Activated CD4-positive, alpha-beta memory T cell treated with anti-CD3 and anti-CD28 coated beads, Interleukin-2, amount 10 ng/mL, durations not matched to agents 7 days and 5 days (primary cell): Measurements from ENCODE around the gene ATP8A1. TPM values are rescaled to one million over a fixed set of nuclear protein-coding genes. Genes with fewer than 3 reads are reported as not detected.
"Not testable (repeated sequence)": the region's sequence is repeated elsewhere in the genome, so short reads cannot be mapped to it uniquely, and the experiment has no call there.

Source experiments
- CTCF ChIA-PET: fragments of 350-600 bp; sonication (Branson Sonifier 250); formaldehyde crosslinking; loops from one replicate; lab custom pipeline; 2021; ENCODE audit warnings: antibody characterized with exemption, inconsistent platforms; lab: Charles Lee
- POLR2A ChIA-PET: fragments of 350-600 bp; sonication (Branson Sonifier 250); formaldehyde crosslinking; loops from one replicate; lab custom pipeline; 2021; ENCODE audit warnings: antibody characterized with exemption; lab: Charles Lee
- DNase-seq: peaks from one replicate; pipeline ENCODE4 v3.0.0-alpha.2; 2020
- H3K27ac Mint-ChIP-seq: one replicate; pipeline ENCODE4 v1.8.0; 2021; ENCODE audit warnings: mild to moderate bottlenecking, mixed read lengths
- H3K27me3 Mint-ChIP-seq: one replicate; pipeline ENCODE4 v1.8.0; 2021; ENCODE audit warnings: mixed read lengths
- H3K36me3 Mint-ChIP-seq: one replicate; pipeline ENCODE4 v1.8.0; 2021; ENCODE audit warnings: low read depth, mixed read lengths
- H3K4me1 Mint-ChIP-seq: one replicate; pipeline ENCODE4 v1.8.0; 2021; ENCODE audit warnings: mixed read lengths
- H3K4me3 Mint-ChIP-seq: one replicate; pipeline ENCODE4 v1.8.0; 2021; ENCODE audit warnings: mild to moderate bottlenecking, mixed read lengths
- H3K9me3 Mint-ChIP-seq: one replicate; pipeline ENCODE4 v1.8.0; 2021; ENCODE audit warnings: mixed read lengths
- total RNA-seq, 2 experiments: library from RNA; stranded (reverse); gene quantifications; one replicate each; pipeline ENCODE4 v1.2.3, GENCODE V29; 2021

ATP8A1 gene
- total RNA-seq, 2 experiments from 2014 or later: 18.7 to 19.8 TPM

DNA sequence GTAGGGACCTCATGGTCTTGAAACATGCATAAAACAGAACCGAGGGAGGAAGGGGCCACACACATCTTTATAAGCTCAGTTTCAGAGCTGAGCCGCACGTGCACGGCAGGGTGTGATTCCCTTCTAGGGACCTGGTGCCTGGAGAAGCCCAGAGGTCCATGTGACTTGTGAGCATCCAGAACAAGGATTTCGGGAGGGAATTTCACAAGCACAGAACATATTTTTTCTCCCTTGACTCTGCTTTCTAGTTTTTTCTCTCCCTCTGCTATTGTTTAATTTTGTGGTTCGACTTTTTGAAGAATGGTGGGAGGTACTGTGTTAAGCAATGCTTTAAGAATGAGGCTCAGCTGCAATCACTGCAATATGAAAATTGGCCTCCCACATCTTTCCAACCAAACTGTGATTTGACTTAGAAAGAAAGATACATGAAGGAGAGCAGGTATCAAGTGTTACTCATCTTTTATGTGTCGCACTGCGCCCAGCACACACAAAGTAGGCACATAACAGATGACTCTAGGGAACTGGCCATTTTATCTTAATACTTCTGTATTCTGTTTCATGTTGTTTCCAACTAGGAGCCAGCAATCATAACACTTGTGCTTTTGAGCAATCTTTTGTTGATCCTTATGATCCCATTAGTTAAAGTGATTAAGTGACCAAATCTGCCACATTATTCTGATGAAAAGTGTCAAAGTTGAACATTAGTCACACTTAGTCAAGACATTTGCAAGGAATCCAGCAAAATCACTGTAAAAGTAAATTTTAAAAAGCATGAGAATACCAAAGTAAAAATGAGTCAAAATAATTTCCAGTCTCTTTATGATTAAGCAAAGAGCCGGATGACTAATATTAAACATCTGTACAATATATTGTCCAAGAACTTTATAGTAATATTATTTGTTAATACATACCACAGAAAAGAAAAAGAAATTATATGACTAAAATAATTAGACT lies 173.2 kb downstream of the ATP8A1 start:
- POLR2A ChIA-PET: no interaction called here
- H3K36me3 Mint-ChIP-seq: no peaks in the 10 kb centered on the region

DNA sequence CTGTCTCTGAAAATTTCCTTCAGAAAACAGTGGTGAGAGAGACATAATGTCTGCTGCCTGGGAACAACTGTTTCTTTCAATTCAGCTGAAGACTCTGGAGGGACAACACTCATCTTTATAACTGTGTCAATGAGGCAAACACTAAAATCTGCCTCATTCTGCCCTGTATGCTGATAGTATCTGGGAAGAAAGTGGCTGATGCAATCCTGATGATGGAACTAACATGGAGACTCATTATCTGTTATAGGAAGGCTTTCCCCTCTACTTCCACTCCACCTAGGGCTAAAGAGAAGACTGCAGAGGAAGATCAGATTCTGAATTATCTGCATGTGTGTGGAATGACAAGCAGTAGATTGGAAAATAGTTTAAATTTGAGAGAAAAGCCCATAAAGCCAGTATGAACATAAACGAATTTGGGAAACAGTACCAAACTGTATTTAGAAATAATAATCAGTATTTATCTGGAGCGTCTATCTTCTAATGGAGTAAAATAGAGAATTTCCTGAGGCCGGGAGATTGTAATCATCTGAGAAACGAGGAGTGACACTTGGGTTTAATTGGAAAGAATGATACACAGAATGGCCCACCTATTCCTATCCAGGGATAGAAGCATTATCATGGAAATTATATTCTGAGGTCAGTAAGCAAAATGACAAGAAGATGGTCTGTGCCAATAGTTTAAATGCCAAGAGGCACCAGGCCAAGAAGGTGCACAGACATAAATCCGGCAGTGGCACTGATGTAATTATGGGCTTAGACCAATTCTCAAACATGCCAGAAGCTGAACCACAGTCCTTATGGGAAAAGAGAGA lies 174.2 kb downstream of the ATP8A1 start:
- DNase-seq: no peak
- Mint-ChIP-seq H3K4me3 (no peak overlapping the region), H3K9me3 (no peaks in the 10 kb centered on the region), H3K4me1 (no peaks in the 10 kb centered on the region), H3K27me3 (no peaks in the 10 kb centered on the region), H3K27ac (no peak overlapping the region), H3K36me3 (no peaks in the 10 kb centered on the region)
- POLR2A ChIA-PET: no interaction called here
- CTCF ChIA-PET: no interaction called here

More for the DNA sequence above, 173.2 kb downstream of the ATP8A1 start:
- Mint-ChIP-seq H3K9me3 (no peaks in the 10 kb centered on the region), H3K4me1 (peaks cover 5% of the 10 kb centered on the region), H3K4me3 (no peak overlapping the region), H3K27ac (no peak overlapping the region), H3K27me3 (no peaks in the 10 kb centered on the region)
- no peak for DNase-seq
- CTCF ChIA-PET: no interaction called here

DNA sequence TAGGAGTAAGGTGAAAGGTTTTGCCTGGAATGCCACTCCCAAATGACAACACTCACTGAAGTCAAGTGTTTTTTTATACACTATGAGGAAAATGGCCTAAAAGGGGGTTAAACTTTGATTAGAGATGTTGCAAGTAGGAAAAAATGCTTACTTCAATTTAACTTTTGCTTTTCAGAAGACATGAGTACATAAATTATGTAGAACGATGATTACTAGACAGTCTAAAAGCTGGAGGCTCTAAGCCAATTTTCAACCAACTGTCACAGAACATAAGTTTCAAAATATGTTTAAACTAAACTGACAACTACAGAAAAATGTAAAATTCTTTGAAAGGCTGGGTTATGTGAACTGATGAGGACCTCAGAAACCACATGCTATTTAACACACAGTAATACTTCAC lies 176.2 kb downstream of the ATP8A1 start:
- ChIA-PET POLR2A (no interaction called here), CTCF (no interaction called here)
- Mint-ChIP-seq H3K4me1 (no peaks in the 10 kb centered on the region), H3K9me3 (no peaks in the 10 kb centered on the region), H3K27me3 (no peaks in the 10 kb centered on the region), H3K4me3 (no peak overlapping the region), H3K27ac (no peak overlapping the region), H3K36me3 (no peaks in the 10 kb centered on the region)
- DNase-seq: no peak

DNA sequence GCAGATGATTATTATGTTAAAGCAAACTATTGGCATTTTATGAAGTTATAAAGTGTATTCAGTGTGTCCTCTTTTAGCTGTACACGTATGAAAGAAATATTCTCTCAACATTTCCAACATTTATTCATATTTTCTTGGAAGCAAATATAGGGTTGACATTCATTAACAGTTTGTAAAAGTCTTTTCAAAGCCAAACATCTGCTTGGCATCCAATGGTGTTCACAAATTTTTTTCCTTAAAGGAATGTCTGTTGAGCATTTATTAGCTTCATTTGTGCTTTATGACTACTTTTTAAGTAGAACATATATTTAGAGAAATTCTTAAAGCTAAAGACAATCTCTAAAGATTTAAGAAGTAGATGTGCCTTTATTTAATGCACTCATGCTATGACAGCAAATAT lies 176.6 kb downstream of the ATP8A1 start:
- ChIA-PET POLR2A (no interaction called here), CTCF (no interaction called here)
- no peak overlapping the region for H3K27ac Mint-ChIP-seq
- H3K36me3 Mint-ChIP-seq: no peaks in the 10 kb centered on the region
- H3K27me3 Mint-ChIP-seq: no peaks in the 10 kb centered on the region
- H3K9me3 Mint-ChIP-seq: no peaks in the 10 kb centered on the region
- H3K4me1 Mint-ChIP-seq: no peaks in the 10 kb centered on the region
- DNase-seq: no peak
- H3K4me3 Mint-ChIP-seq: no peak overlapping the region

DNA sequence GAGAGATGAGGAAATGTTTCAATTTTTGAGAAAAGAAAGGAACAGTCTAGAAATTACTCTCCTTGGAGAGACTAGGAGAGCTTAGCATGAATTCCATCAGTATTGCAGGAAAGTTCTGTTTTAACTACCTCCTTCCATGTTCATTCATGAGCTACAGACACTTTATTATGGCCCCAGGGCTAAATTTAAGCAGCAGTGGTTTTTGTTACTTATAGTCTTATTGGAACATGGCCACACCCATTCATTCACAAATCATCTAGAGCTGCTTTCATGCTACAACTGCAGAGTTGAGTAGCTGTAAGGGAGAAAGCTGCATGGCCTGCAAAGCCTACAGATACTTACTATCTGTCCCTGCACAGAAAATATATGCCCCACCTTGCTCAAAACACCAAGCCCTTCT lies 178.0 kb downstream of the ATP8A1 start:
- H3K27ac Mint-ChIP-seq: no peak overlapping the region

DNA sequence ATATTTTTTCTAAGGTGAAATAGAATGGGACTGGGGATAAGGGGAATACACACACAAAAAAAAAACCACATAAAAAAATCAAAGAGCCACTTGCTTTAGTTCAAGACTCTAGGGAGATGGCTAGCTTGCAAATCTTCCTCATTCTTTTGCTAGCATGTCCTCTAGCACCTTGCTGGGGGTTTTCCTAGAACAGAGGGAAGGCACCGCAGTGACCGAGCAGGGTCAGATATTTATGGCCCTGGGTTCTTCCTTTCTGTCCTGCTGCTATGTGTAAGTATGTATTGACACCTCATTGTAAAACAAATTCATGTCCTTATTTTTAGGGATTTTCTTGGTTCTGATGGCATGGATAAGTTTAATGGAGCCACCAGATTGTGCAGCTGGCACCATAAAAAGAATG lies 178.4 kb downstream of the ATP8A1 start:
- no peaks in the 10 kb centered on the region for H3K9me3 Mint-ChIP-seq
- ChIA-PET CTCF (interaction anchor here (1.3 kb wide), 1 partner anchor 20 kb away, joined by 3 read pairs; no protein-coding TSS in a partner anchor), POLR2A (no interaction called here)
- no peak for DNase-seq
- no peaks in the 10 kb centered on the region for H3K36me3 Mint-ChIP-seq
- no peaks in the 10 kb centered on the region for H3K27me3 Mint-ChIP-seq
- no peak overlapping the region for H3K27ac Mint-ChIP-seq
- no peak overlapping the region for H3K4me3 Mint-ChIP-seq
- H3K4me1 Mint-ChIP-seq: no peaks in the 10 kb centered on the region

More for the DNA sequence above, 178.0 kb downstream of the ATP8A1 start:
- ChIA-PET POLR2A (no interaction called here), CTCF (interaction anchor here (1.3 kb wide), 1 partner anchor 19 kb away, joined by 3 read pairs; no protein-coding TSS in a partner anchor)
- H3K36me3 Mint-ChIP-seq: no peaks in the 10 kb centered on the region
- no peak for DNase-seq
- H3K4me3 Mint-ChIP-seq: no peak overlapping the region
- H3K9me3 Mint-ChIP-seq: no peaks in the 10 kb centered on the region
- no peaks in the 10 kb centered on the region for H3K4me1 Mint-ChIP-seq
- H3K27me3 Mint-ChIP-seq: no peaks in the 10 kb centered on the region

DNA sequence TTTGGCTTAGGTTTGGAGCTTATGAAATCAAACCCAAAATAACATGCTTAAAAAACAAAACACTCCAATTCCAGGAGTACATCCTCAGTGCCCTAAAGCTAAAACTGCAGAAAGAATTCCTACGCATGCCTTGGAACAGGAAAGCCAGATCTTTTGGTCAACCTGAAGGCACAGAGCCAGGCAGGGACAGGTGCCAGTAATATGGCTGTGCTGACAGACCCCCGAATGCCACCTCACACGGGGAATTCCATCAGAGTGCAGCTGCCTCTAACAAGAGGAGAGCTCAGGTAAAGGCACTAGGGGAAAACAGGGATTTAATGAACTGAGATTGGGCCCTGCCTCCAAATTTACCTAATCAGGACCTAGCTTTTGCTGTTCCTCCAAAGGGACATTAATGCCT lies 182.5 kb downstream of the ATP8A1 start:
- no peaks in the 10 kb centered on the region for H3K36me3 Mint-ChIP-seq
- no peaks in the 10 kb centered on the region for H3K27me3 Mint-ChIP-seq
- no peak for DNase-seq
- ChIA-PET CTCF (interaction anchor here (1.0 kb wide), 1 partner anchor 45 kb away, joined by 3 read pairs; no protein-coding TSS in a partner anchor), POLR2A (no interaction called here)
- H3K9me3 Mint-ChIP-seq: no peaks in the 10 kb centered on the region
- H3K27ac Mint-ChIP-seq: no peak overlapping the region
- H3K4me1 Mint-ChIP-seq: no peaks in the 10 kb centered on the region
- no peak overlapping the region for H3K4me3 Mint-ChIP-seq

DNA sequence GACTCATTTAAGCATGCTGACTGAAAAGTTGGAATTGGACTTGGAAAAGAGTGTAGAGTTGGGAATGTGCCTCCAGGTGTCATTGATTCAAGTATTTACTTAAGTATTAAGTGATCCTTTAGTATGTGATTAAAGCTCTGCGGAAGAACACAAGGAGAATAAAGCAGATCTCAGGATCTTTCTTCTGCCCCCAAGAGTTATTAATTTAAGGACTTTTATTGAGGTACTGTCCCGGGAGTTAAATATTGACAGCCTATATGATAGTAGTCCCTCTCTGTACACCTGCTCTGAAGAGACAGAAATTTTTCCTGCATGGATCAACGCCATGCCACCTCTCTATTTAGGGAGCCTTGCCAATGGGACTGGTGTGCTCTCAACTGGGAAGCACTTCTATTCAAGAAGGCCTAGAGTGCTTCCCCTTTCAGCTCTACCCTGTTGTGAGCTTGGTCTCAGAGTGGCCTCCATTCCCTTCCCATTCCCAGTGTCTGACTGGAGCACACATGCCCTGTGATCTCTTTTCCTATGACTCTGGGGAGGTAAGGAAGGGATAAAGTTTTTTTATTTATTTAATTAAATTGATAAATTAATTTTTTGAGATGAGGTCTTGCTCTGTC lies 183.7 kb downstream of the ATP8A1 start:
- H3K4me3 Mint-ChIP-seq: no peak overlapping the region
- CTCF ChIA-PET: no interaction called here

DNA sequence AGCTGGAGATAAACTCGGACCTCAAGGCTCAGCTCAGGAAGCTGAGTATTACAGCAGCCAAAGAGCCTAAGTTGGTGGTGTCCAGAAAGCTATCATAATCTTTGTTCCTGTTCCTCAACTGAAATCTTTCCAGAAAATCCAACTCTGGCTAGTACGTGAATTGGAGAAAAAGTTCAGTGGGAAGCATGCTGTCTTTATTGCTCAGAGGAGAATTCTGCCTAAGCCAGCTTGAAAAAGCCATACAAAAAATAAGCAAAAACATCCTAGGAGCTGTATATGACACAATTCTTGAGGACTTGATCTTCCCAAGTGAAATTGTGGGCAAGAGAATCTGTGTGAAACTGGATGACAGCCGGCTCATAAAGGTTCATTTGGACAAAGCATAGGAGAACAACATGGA lies 185.0 kb downstream of the ATP8A1 start:
- H3K4me1 Mint-ChIP-seq: no peaks in the 10 kb centered on the region
- H3K9me3 Mint-ChIP-seq: no peaks in the 10 kb centered on the region
- no peak overlapping the region for H3K27ac Mint-ChIP-seq
- no peaks in the 10 kb centered on the region for H3K36me3 Mint-ChIP-seq
- CTCF ChIA-PET: no interaction called here
- H3K4me3 Mint-ChIP-seq: no peak overlapping the region
- no peak for DNase-seq
- H3K27me3 Mint-ChIP-seq: no peaks in the 10 kb centered on the region
- POLR2A ChIA-PET: no interaction called here

More for the DNA sequence above, 183.7 kb downstream of the ATP8A1 start:
- DNase-seq: no peak
- no peaks in the 10 kb centered on the region for H3K4me1 Mint-ChIP-seq
- H3K27ac Mint-ChIP-seq: no peak overlapping the region
- H3K9me3 Mint-ChIP-seq: no peaks in the 10 kb centered on the region
- H3K36me3 Mint-ChIP-seq: no peaks in the 10 kb centered on the region
- POLR2A ChIA-PET: no interaction called here
- no peaks in the 10 kb centered on the region for H3K27me3 Mint-ChIP-seq

DNA sequence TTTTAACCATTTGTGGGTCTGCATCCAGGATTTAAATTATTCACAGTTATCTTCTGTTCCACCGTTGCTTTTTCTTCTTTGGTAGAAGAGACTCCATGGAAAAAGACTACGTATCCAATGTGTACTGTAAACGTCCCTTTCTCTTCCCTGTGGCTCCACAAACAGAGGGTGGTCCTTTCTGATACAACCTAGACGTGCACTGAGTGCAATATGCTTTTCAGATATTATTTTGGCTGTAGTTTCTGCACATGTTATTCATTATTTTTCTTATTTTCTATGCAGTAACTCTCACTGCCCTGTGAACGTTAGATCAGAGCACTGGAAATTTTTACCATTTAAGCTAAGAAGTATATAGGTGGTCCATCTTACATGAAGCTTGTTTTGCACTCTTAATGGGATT lies 186.9 kb downstream of the ATP8A1 start:
- CTCF ChIA-PET: no interaction called here
- no peaks in the 10 kb centered on the region for H3K9me3 Mint-ChIP-seq
- no peak overlapping the region for H3K4me3 Mint-ChIP-seq
- H3K27me3 Mint-ChIP-seq: no peaks in the 10 kb centered on the region
- H3K36me3 Mint-ChIP-seq: no peaks in the 10 kb centered on the region
- no peak for DNase-seq
- POLR2A ChIA-PET: no interaction called here
- H3K4me1 Mint-ChIP-seq: no peaks in the 10 kb centered on the region
- H3K27ac Mint-ChIP-seq: no peak overlapping the region

DNA sequence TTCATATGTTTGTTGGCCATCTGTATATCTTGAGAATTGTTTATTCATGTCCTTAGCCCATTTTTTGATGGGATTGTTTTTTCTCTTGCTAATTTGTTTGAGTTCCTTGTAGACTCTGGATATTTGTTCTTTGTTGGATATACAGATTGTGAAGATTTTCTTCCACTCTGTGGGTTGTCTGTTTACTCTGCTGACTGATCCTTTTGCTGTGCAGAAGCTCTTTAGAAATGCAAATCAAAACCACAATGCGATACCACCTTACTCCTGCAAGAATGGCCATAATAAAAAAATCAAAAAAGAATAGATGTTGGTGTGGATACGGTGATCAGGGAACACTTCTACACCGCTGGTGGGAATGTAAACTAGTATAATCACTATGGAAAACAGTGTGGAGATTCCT lies 189.1 kb downstream of the ATP8A1 start:
- H3K27ac Mint-ChIP-seq, DNase-seq, CTCF ChIA-PET, H3K9me3 Mint-ChIP-seq, H3K4me1 Mint-ChIP-seq, H3K27me3 Mint-ChIP-seq, POLR2A ChIA-PET, H3K4me3 Mint-ChIP-seq: not testable (repeated sequence)
- H3K36me3 Mint-ChIP-seq: peaks cover 12% of the 10 kb centered on the region

DNA sequence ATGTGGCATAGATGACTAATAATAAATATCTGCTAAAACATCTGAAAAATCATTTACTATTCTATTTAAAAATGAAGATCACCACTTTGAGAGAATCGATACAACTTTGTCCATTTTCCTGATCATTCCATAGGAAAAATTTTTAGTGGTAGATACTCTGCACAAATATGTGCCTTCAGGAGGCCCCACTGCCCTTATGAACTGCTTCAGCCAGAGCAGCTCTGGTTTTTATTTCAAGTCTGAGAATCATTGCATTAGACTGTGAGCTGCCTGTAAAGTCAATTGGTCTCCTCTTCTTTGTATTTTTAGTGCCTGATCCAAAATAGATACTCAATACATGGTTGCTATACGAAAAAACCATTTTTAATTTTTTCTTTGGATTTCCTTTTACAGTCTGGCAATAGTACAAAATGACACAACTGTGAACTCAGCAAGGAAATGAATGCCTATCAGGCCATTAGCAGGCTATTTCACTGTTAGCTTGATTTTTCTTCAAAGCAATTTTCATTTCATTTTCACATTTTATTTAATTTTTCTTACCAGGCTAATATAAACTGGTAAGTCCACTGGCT lies 190.5 kb downstream of the ATP8A1 start:
- Mint-ChIP-seq H3K4me1 (no peaks in the 10 kb centered on the region), H3K36me3 (peaks cover 21% of the 10 kb centered on the region), H3K27me3 (no peaks in the 10 kb centered on the region), H3K9me3 (peaks cover 2% of the 10 kb centered on the region), H3K4me3 (no peak overlapping the region), H3K27ac (no peak overlapping the region)
- ChIA-PET POLR2A (no interaction called here), CTCF (no interaction called here)
- DNase-seq: no peak
